SK-MEL-5 (cell line): ENCODE results near the gene RTP2. TPM values are rescaled to one million over a fixed set of nuclear protein-coding genes. Genes with fewer than 3 reads are reported as not detected.
A peak's percentile ranks its signal among the peaks of the same experiment; 100 is the strongest.

Experiments
- DNase-seq: peaks from one replicate; pipeline ENCODE4 v3.0.0-alpha.2; 2016; ENCODE audit warnings: low read depth, low spot score
- in situ Hi-C: cut with HindIII; loops from 2 replicates; pipeline ENCODE4 v1.10.0; 2016; ENCODE audit warnings: low sequenced_read_pairs, high pct_unique_total_duplicates, low pct_unique_long_range_greater_than_20kb
- total RNA-seq: library from RNA; depleted of rRNA; stranded (reverse); fragments of >200 nt; shearing (Covaris generic); gene quantifications from 2 replicates; pipeline ENCODE4 v1.2.3, GENCODE V29; 2014

RTP2 gene
- total RNA-seq, 1 experiment from 2014 or later = not detected

GRCh38 chr3:187740421-187741399, 38.4 kb upstream of the RTP2 start:
- peak; percentile 52 for DNase-seq
- in situ Hi-C loops = loop anchor here (10.0 to 25.0 kb wide), 4 partner anchors 394 to 1404 kb away; no protein-coding TSS in a partner anchor

- in situ Hi-C loops = loop anchor here (10.0 to 25.0 kb wide), 4 partner anchors 395 to 1405 kb away; no protein-coding TSS in a partner anchor
Measured at GRCh38 chr3:187739561-187740332, 37.4 kb upstream of the RTP2 start.

GRCh38 chr3:187739094-187739560, 36.8 kb upstream of the RTP2 start:
- in situ Hi-C loops = loop anchor here (25.0 kb wide), 1 partner anchor 673 kb away; no protein-coding TSS in a partner anchor
- no peak for DNase-seq

More at GRCh38 chr3:187739561-187740332, 37.4 kb upstream of the RTP2 start:
- peak; percentile 80 for DNase-seq

DNA sequence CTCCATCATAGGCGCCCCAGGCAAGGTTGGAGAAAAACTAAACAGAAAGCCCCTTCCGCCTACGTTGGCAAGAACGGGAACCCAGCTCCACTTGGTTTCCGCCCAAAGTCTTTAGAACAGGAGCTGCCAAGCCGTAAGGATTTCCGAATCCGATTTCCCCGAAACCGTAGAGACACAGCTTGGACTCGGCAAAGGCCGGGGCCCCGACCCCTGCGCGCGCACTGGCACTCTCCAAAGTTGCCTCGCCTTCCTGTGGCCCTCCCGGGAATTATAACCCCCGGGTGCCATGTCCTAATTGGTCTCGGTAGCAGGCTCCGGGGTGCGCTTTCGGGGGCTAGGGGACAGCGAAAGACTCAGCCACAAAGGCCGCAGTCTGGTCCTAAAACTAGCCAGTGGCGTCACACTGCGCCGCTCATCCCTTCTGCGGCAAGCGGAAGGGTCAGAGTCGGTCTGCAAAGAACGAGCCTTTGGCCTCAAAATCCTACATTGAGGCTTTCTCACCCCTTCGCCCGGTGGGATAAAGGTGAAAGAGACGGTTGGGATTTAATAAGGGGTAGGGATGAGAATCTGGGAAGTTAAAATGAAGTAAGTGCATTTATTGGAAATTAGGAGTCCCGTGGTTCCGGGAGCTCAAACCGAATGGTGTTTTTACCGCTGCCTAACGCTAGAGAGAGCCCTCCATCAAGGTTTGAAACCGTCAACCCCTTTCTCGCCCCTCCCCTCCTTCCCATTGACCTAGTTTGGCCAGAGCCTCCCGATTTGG, 36.2 kb upstream of the RTP2 start:
- in situ Hi-C loops = loop anchor here (25.0 kb wide), 1 partner anchor 674 kb away; no protein-coding TSS in a partner anchor
- peak; percentile 92 for DNase-seq

- in situ Hi-C loops = loop anchor here (25.0 kb wide), 1 partner anchor 674 kb away; no protein-coding TSS in a partner anchor
- no peak for DNase-seq
Measured at GRCh38 chr3:187738071-187738330, 35.6 kb upstream of the RTP2 start.

GRCh38 chr3:187737368-187738070, 35.2 kb upstream of the RTP2 start:
- DNase-seq = no peak
- in situ Hi-C loops = loop anchor here (25.0 kb wide), 1 partner anchor 675 kb away; no protein-coding TSS in a partner anchor

GRCh38 chr3:187737006-187737367, 34.6 kb upstream of the RTP2 start:
- in situ Hi-C loops = loop anchor here (25.0 kb wide), 1 partner anchor 675 kb away; no protein-coding TSS in a partner anchor
- no peak for DNase-seq

DNA sequence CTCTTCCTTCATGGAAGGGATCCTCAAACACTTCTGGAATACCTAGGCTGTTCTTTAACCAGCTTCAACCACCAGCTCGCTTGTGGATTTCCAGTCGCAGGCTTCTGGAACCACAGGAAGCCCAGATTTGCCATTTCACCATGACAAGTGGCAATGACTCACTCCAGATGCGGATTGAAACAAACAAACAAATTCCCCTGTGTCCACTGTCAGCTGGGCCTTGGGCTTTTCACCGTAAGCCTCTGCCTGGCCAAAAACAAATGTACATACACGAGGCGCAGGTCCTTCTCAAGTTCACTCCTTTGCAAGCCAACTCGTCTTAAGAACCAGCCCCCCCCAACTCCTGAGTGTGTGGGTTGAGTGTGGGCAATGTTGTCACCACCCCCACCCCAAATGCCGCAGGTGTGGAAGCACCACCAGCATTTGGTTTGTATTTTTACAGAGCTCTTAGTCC, 34.1 kb upstream of the RTP2 start:
- in situ Hi-C loops = loop anchor here (25.0 kb wide), 1 partner anchor 676 kb away; no protein-coding TSS in a partner anchor
- DNase-seq = peak; percentile 46

- DNase-seq = no peak
- in situ Hi-C loops = loop anchor here (25.0 kb wide), 1 partner anchor 676 kb away; no protein-coding TSS in a partner anchor
Measured at GRCh38 chr3:187735837-187736236, 33.5 kb upstream of the RTP2 start.

- in situ Hi-C loops = loop anchor here (25.0 kb wide), 1 partner anchor 677 kb away; no protein-coding TSS in a partner anchor
Measured at GRCh38 chr3:187735383-187735782, 33.0 kb upstream of the RTP2 start.

DNA sequence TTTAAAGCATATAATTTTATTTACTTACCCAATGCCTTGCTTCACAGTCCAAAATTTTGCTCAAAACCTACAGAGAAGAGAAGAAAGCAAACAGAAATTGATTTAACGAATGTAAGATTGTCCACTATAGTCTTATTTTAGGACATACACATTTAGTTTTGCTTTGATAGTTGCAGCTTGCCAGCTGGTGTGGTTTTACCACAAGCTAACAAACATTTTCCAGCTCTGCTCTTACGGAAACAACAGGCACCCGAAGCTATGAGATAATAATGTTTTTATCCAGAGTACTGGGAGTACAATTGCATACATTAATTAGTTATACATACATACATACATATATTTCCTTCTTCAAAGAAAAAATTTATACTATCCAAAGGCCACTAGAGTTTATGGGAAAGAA, 32.5 kb upstream of the RTP2 start:
- no peak for DNase-seq
- in situ Hi-C loops = loop anchor here (25.0 kb wide), 1 partner anchor 677 kb away; no protein-coding TSS in a partner anchor

More at GRCh38 chr3:187735383-187735782, 33.0 kb upstream of the RTP2 start:
- no peak for DNase-seq

DNA sequence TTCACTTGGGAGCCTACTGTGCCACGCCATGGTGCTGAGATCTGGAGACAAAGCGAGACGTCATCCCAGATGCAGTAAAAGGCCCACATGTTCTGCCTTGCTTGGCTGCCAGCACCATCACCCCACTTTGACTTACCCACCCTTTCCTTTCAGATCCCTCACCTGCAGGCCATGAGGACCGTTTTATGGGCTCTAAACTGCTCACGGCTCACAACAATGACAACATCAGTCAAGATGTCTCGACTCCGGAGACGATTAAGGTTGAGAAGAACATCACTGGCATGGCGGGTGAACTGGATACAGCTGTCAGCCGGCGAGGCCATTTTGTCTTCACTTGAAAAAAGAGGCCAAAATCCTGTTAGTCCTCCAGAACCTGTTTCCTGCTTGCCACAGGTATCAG, 31.0 kb upstream of the RTP2 start:
- in situ Hi-C loops = loop anchor here (25.0 kb wide), 1 partner anchor 679 kb away; no protein-coding TSS in a partner anchor

GRCh38 chr3:187729598-187729997, 27.2 kb upstream of the RTP2 start:
- in situ Hi-C loops = loop anchor here (25.0 kb wide), 1 partner anchor 683 kb away; no protein-coding TSS in a partner anchor
- no peak for DNase-seq

More for the DNA sequence above, 31.0 kb upstream of the RTP2 start:
- DNase-seq = no peak

GRCh38 chr3:187728940-187729583, 26.7 kb upstream of the RTP2 start:
- in situ Hi-C loops = loop anchor here (25.0 kb wide), 1 partner anchor 683 kb away; no protein-coding TSS in a partner anchor
- DNase-seq = no peak

- DNase-seq = no peak
- in situ Hi-C loops = loop anchor here (25.0 kb wide), 1 partner anchor 684 kb away; no protein-coding TSS in a partner anchor
Measured at GRCh38 chr3:187728248-187728647, 25.9 kb upstream of the RTP2 start.

DNA sequence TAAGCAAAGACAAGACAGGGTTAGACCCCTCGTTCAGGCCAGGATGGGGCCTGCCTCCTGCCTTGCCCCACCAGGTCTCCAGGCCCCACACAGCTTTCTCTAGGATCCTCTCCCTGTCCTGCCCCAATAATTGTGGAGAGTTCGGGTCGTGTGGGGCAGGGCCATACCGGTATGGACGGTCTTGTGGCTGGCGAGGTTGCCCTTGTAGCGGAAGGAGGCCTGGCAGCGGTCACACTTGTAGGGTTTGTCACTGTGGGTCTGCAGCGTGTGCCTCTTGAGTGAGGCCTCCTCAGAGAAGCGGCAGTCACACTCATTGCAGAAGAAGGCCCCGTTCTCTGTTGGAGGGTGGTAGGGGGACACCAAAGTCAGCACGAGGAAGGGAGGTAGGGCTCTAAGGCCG, 24.2 kb upstream of the RTP2 start:
- DNase-seq = no peak
- in situ Hi-C loops = loop anchor here (25.0 kb wide), 1 partner anchor 686 kb away; no protein-coding TSS in a partner anchor
